ENCODE results near the gene ATP11B. TPM values are rescaled to one million over a fixed set of nuclear protein-coding genes. Genes with fewer than 3 reads are reported as not detected.
"Not testable (repeated sequence)": the region's sequence is repeated elsewhere in the genome, so short reads cannot be mapped to it uniquely, and the experiment has no call there.

The ATP11B gene
- total RNA-seq, 1 experiment from 2014 or later: 48.8 TPM

GRCh38 chr3:182796310-182796709, 3.0 kb downstream of the ATP11B start:
- DNase-seq: no peak
- Histone ChIP-seq H4K20me1 (ENCODE audit: low read length) (no peaks in the 10 kb centered on the region), H3K79me2 (ENCODE audit: low read length) (peaks cover 55% of the 10 kb centered on the region), H2AFZ (ENCODE audit: low read length) (no peak overlapping the region), H3K9me3 (ENCODE audit: low read length) (no peaks in the 10 kb centered on the region), H3F3A (ENCODE audit: low read length, unreplicated experiment) (no peaks in the 10 kb centered on the region), H3K36me3 (ENCODE audit: low read depth, low read length) (no peaks in the 10 kb centered on the region), H3K4me3 (ENCODE audit: low read length) (no peak overlapping the region), H3K27me3 (ENCODE audit: low read length) (no peaks in the 10 kb centered on the region), H3K27ac (ENCODE audit: low read length) (no peak overlapping the region), H3K9ac (ENCODE audit: low read length) (no peak overlapping the region), H3K4me1 (ENCODE audit: insufficient read depth, low read length) (peaks cover 16% of the 10 kb centered on the region), H3K4me2 (ENCODE audit: low read length) (0 out of 2 replicates have a peak overlapping the region, but pooled peaks have one; percentile 84), H3K9me2 (replicated peaks; ENCODE audit: low read length) (no peaks in the 10 kb centered on the region)
- no TSS peak for BruUV-seq (replicated peaks)
- no peak for ATAC-seq
- TF ChIP-seq EZH2phosphoT487 (IDR thresholded peaks at IDR 0.05; ENCODE audit: borderline replicate concordance, low read length) (no peak), CTCF (conservative IDR thresholded peaks at IDR 0.05; ENCODE audit: low read depth, low read length) (no peak), EZH2 (IDR thresholded peaks at IDR 0.05; ENCODE audit: low read length, unreplicated experiment) (no peak)
- intact Hi-C loops (cut with micrococcal nuclease): no loop called here
- CTCF ChIA-PET: no interaction called here
- POLR2A ChIA-PET (ENCODE audit: unreplicated experiment): no interaction called here

- no peaks in the 10 kb centered on the region for H3K9me2 ChIP-seq (replicated peaks; ENCODE audit: low read length)
- H3K4me2 ChIP-seq (ENCODE audit: low read length): no peak overlapping the region
- POLR2A ChIA-PET (ENCODE audit: unreplicated experiment): no interaction called here
- no peak overlapping the region for H2AFZ ChIP-seq (ENCODE audit: low read length)
- peaks cover 17% of the 10 kb centered on the region for H3K4me1 ChIP-seq (ENCODE audit: insufficient read depth, low read length)
- CTCF ChIA-PET: no interaction called here
- no peaks in the 10 kb centered on the region for H3F3A ChIP-seq (ENCODE audit: low read length, unreplicated experiment)
- no peak for ATAC-seq
- intact Hi-C loops (cut with micrococcal nuclease): no loop called here
- H3K79me2 ChIP-seq (ENCODE audit: low read length): peaks cover 58% of the 10 kb centered on the region
- DNase-seq: no peak
- no peaks in the 10 kb centered on the region; the same call in 1 of the 2 replicates for H4K20me1 ChIP-seq (ENCODE audit: low read length)
- no peak overlapping the region for H3K4me3 ChIP-seq (ENCODE audit: low read length)
- BruUV-seq (replicated peaks): no TSS peak
- H3K9ac ChIP-seq (ENCODE audit: low read length): no peak overlapping the region
- TF ChIP-seq EZH2phosphoT487 (IDR thresholded peaks at IDR 0.05; ENCODE audit: borderline replicate concordance, low read length): no peak
- no peak for TF ChIP-seq EZH2 (IDR thresholded peaks at IDR 0.05; ENCODE audit: low read length, unreplicated experiment)
- TF ChIP-seq CTCF (conservative IDR thresholded peaks at IDR 0.05; ENCODE audit: low read depth, low read length): no peak
- H3K36me3 ChIP-seq (ENCODE audit: low read depth, low read length): no peaks in the 10 kb centered on the region
- no peaks in the 10 kb centered on the region for H3K27me3 ChIP-seq (ENCODE audit: low read length)
- no peaks in the 10 kb centered on the region for H3K9me3 ChIP-seq (ENCODE audit: low read length)
- H3K27ac ChIP-seq (ENCODE audit: low read length): no peak overlapping the region
Measured at GRCh38 chr3:182797876-182798275, 4.6 kb downstream of the ATP11B start.

- ATAC-seq; H3K27me3 ChIP-seq (ENCODE audit: low read length); POLR2A ChIA-PET (ENCODE audit: unreplicated experiment); BruUV-seq (replicated peaks); H3K27ac ChIP-seq (ENCODE audit: low read length); H3K9ac ChIP-seq (ENCODE audit: low read length); H3F3A ChIP-seq (ENCODE audit: low read length, unreplicated experiment); H3K36me3 ChIP-seq (ENCODE audit: low read depth, low read length); DNase-seq; intact Hi-C loops (cut with micrococcal nuclease); CTCF ChIA-PET; H3K4me2 ChIP-seq (ENCODE audit: low read length); H3K4me3 ChIP-seq (ENCODE audit: low read length); H3K9me2 ChIP-seq (replicated peaks; ENCODE audit: low read length); H2AFZ ChIP-seq (ENCODE audit: low read length); H4K20me1 ChIP-seq (ENCODE audit: low read length); H3K9me3 ChIP-seq (ENCODE audit: low read length): not testable (repeated sequence)
- H3K4me1 ChIP-seq (ENCODE audit: insufficient read depth, low read length): peaks cover 17% of the 10 kb centered on the region
- H3K79me2 ChIP-seq (ENCODE audit: low read length): peaks cover 58% of the 10 kb centered on the region
Measured at GRCh38 chr3:182799143-182799542, 5.8 kb downstream of the ATP11B start.

Measured in PC-3 (cell line).